Smooth muscle cell (in vitro differentiated cells): ENCODE results near the gene EPHA6. TPM values are rescaled to one million over a fixed set of nuclear protein-coding genes. Genes with fewer than 3 reads are reported as not detected.
"Not testable (repeated sequence)": the region's sequence is repeated elsewhere in the genome, so short reads cannot be mapped to it uniquely, and the experiment has no call there.

Source experiments
- DNase-seq: peaks from one replicate; lab custom pipeline; 2025; ENCODE audit not compliant: unreplicated experiment; lab: John Stamatoyannopoulos, UW
- H2AFZ ChIP-seq: fragments of 200-600 bp; sonication (generic); 2 replicates; pipeline ENCODE4 v1.6.0; 2016; ENCODE audit warnings: antibody characterized with exemption, low read depth, mild to moderate bottlenecking
- H3F3A ChIP-seq: fragments of 200-600 bp; sonication (generic); 2 replicates; pipeline ENCODE4 v1.6.0; 2017; ENCODE audit warnings: antibody characterized with exemption, low read depth
- H3K27ac ChIP-seq: fragments of 200-600 bp; sonication (generic); 2 replicates; pipeline ENCODE4 v1.5.1; 2016; ENCODE audit warnings: low read depth, mild to moderate bottlenecking
- H3K27me3 ChIP-seq: fragments of 200-600 bp; sonication (generic); 2 replicates; pipeline ENCODE4 v1.6.1; 2016; ENCODE audit warnings: low read depth, mild to moderate bottlenecking
- H3K36me3 ChIP-seq: fragments of 200-600 bp; sonication (generic); 2 replicates; pipeline ENCODE4 v1.5.1; 2016; ENCODE audit warnings: low read depth
- H3K4me1 ChIP-seq: fragments of 200-600 bp; sonication (generic); 2 replicates; pipeline ENCODE4 v1.5.1; 2016; ENCODE audit warnings: low read depth
- H3K4me2 ChIP-seq: fragments of 200-600 bp; sonication (generic); 2 replicates; pipeline ENCODE4 v1.6.0; 2016; ENCODE audit warnings: mild to moderate bottlenecking
- H3K4me3 ChIP-seq: fragments of 200-600 bp; sonication (generic); 2 replicates; pipeline ENCODE4 v1.5.1; 2016; ENCODE audit warnings: mild to moderate bottlenecking
- H3K79me2 ChIP-seq: fragments of 200-600 bp; sonication (generic); 2 replicates; pipeline ENCODE4 v1.6.0; 2016; ENCODE audit warnings: low read depth, mild to moderate bottlenecking
- H3K9ac ChIP-seq: fragments of 200-600 bp; sonication (generic); 2 replicates; pipeline ENCODE4 v1.6.0; 2016; ENCODE audit warnings: low read depth
- H3K9me3 ChIP-seq: fragments of 200-600 bp; sonication (generic); replicated peaks from 2 replicates; pipeline ENCODE4 v1.5.1; 2016; ENCODE audit warnings: low read depth
- H4K20me1 ChIP-seq: fragments of 200-600 bp; sonication (generic); 2 replicates; pipeline ENCODE4 v1.6.0; 2016; ENCODE audit warnings: low read depth
- WGBS: methylation state at CpG from one replicate; pipeline ENCODE4 v1.1.7; 2016; ENCODE audit warnings: low lambda C conversion rate; 5-methylcytosine and 5-hydroxymethylcytosine counted together
- polyA plus RNA-seq: library from polyadenylated mRNA; unstranded; fragments of >200 nt; fragmentation: Nextera tagmentation; extraction: Ambion mirVana; gene quantifications from 2 replicates; pipeline ENCODE4 v1.2.1, GENCODE V29; 2016
- total RNA-seq: library from RNA; depleted of rRNA; stranded (reverse); fragments of >200 nt; gene quantifications from 2 replicates; pipeline ENCODE4 v1.2.3, GENCODE V29; 2014
- TF ChIP-seq, protein P1 (sequence below): fragments of 200-600 bp; sonication (generic); IDR thresholded peaks from 2 replicates; pipeline ENCODE4 v1.5.1; 2017; ENCODE audit warnings: borderline replicate concordance, mild to moderate bottlenecking, antibody characterized with exemption; ENCODE audit not compliant: insufficient read depth, poor library complexity, severe bottlenecking

The EPHA6 gene
- total and polyA plus RNA-seq, 2 experiments from 2014 or later = 0.36 to 0.51 TPM

- no peak overlapping the region for H2AFZ ChIP-seq
Measured at GRCh38 chr3:97264180-97264579, 449.8 kb downstream of the EPHA6 start.

GRCh38 chr3:97265237-97266005 lies 451.0 kb downstream of the EPHA6 start:
- Histone ChIP-seq H3K4me1 (no peaks in the 10 kb centered on the region), H3K9me3 (no peaks in the 10 kb centered on the region), H3K36me3 (no peaks in the 10 kb centered on the region), H3K27me3 (no peaks in the 10 kb centered on the region), H4K20me1 (no peaks in the 10 kb centered on the region), H3K79me2 (no peaks in the 10 kb centered on the region), H2AFZ (no peak overlapping the region), H3K27ac (no peak overlapping the region), H3K4me2 (no peak overlapping the region), H3K4me3 (no peak overlapping the region), H3F3A (no peaks in the 10 kb centered on the region), H3K9ac (no peak overlapping the region)
- WGBS = 94% methylated on average over 19 of the region's 19 CpGs
- DNase-seq = no peak
- TF ChIP-seq, protein P1, sequence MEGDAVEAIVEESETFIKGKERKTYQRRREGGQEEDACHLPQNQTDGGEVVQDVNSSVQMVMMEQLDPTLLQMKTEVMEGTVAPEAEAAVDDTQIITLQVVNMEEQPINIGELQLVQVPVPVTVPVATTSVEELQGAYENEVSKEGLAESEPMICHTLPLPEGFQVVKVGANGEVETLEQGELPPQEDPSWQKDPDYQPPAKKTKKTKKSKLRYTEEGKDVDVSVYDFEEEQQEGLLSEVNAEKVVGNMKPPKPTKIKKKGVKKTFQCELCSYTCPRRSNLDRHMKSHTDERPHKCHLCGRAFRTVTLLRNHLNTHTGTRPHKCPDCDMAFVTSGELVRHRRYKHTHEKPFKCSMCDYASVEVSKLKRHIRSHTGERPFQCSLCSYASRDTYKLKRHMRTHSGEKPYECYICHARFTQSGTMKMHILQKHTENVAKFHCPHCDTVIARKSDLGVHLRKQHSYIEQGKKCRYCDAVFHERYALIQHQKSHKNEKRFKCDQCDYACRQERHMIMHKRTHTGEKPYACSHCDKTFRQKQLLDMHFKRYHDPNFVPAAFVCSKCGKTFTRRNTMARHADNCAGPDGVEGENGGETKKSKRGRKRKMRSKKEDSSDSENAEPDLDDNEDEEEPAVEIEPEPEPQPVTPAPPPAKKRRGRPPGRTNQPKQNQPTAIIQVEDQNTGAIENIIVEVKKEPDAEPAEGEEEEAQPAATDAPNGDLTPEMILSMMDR = no peak

More at GRCh38 chr3:97264180-97264579, 449.8 kb downstream of the EPHA6 start:
- 95% methylated on average over 8 of the region's 8 CpGs for WGBS
- Histone ChIP-seq H3F3A (no peaks in the 10 kb centered on the region), H3K36me3 (no peaks in the 10 kb centered on the region), H3K4me3 (no peak overlapping the region), H3K9ac (no peak overlapping the region), H3K4me2 (no peak overlapping the region), H4K20me1 (no peaks in the 10 kb centered on the region), H3K79me2 (no peaks in the 10 kb centered on the region), H3K4me1 (no peaks in the 10 kb centered on the region), H3K27ac (no peak overlapping the region), H3K9me3 (no peaks in the 10 kb centered on the region), H3K27me3 (no peaks in the 10 kb centered on the region)
- no peak for DNase-seq
- TF ChIP-seq, protein P1 = no peak

DNA sequence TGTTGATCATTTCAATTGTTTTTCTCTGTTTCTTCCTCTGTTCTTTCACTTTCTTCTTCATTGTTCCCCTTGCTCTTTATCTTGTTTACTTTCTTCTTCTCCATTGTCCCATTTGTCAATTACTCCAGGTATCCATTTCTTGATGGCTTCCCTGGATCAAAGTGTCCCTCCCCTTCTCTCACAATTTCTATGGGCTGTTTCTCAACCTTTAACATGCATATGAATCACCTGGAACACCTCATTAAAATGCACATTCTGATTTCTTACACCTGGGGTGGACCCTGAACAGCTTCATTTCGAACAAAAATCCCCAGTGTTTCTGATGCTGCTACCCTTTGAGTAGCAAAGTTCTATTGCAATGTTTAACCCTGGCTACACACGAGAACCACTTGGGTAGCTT lies 454.8 kb downstream of the EPHA6 start:
- H3K36me3 ChIP-seq = no peaks in the 10 kb centered on the region
- no peaks in the 10 kb centered on the region for H3K27me3 ChIP-seq
- no peaks in the 10 kb centered on the region for H3K4me1 ChIP-seq
- H3F3A ChIP-seq = no peaks in the 10 kb centered on the region
- H3K4me2 ChIP-seq = no peak overlapping the region
- H4K20me1 ChIP-seq = no peaks in the 10 kb centered on the region
- H3K4me3 ChIP-seq = no peak overlapping the region
- no peaks in the 10 kb centered on the region for H3K79me2 ChIP-seq
- no peak overlapping the region for H3K27ac ChIP-seq
- no peak overlapping the region for H2AFZ ChIP-seq
- TF ChIP-seq, protein P1 = no peak
- DNase-seq = no peak
- H3K9me3 ChIP-seq = no peaks in the 10 kb centered on the region
- H3K9ac ChIP-seq = no peak overlapping the region
- WGBS = 35% methylated on average over 2 of the region's 2 CpGs

- not testable (repeated sequence) for H3K4me3 ChIP-seq, H3K36me3 ChIP-seq, H3F3A ChIP-seq, H3K4me2 ChIP-seq, H4K20me1 ChIP-seq, H3K27ac ChIP-seq, H3K9me3 ChIP-seq, DNase-seq, H3K4me1 ChIP-seq, H3K27me3 ChIP-seq, H3K9ac ChIP-seq, H2AFZ ChIP-seq, H3K79me2 ChIP-seq
- 56% methylated on average over 15 of the region's 15 CpGs for WGBS
Measured at GRCh38 chr3:97276879-97277550, 462.6 kb downstream of the EPHA6 start.
